ENCODE data around the gene RNF44. TPM values are rescaled to one million over a fixed set of nuclear protein-coding genes. Genes with fewer than 3 reads are reported as not detected.

RNF44 gene
- total RNA-seq, 2 experiments from 2014 or later = 61.2 to 164 TPM

DNA sequence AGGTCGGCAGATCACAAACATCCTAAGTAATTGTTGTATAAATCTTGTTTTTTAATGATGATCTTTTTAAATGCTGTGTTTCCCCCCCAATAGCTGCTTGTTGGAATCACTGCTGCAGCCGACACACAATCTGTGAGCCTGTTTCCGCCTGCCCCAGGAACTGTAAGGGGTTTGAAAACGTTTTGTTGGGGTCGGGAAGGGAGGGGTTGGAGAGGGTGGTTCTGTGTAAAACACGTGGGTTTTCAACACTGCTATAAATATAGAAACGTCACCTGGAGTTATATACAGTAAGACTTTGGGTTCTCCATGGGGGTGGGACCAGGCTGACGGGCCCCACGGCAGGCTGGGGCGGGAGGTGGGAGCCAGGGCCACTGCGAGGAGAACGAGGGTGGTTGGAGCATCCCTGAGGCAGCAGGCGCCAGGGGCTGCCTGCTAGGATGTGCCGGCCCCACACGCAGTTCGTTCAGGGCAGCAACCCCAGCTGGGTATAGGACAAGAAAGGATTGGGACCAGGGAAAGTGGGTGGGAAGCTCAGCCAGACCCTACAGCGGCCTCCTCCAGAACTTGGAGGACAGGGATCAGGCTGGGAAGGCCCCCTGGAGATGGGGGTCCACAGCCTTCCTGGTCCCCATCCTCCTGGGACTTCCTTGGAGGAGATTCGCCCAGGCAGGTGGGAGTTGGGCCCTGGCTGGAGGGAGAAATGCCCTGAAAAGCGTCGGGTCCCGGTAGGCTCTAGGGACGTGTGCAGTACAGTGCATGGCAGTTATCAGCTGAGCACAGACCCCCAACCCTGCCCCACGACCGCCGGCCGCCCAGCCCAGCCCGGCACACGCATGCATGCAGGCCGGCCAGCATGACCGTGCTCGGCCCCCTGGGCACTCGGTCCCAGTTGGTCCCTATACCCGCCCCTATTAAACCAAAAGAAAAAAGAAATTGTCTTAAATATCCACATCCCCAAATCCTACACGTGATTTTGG lies 9.7 kb downstream of the RNF44 start:
- peak; percentile 68 for DNase-seq (ENCODE audit: low spot score)
- peaks cover 18% of the 10 kb centered on the region; the same call in 1 of the 2 replicates for H3K79me2 ChIP-seq (ENCODE audit: insufficient read depth, low read depth, low read length)
- no peaks in the 10 kb centered on the region for H3K9me3 ChIP-seq (ENCODE audit: low read length)
- H3K9me2 ChIP-seq (ENCODE audit: insufficient read depth, low read length) = no peaks in the 10 kb centered on the region
- no TSS peak for BruUV-seq (replicated peaks)
- peaks cover 63% of the 10 kb centered on the region for H3K36me3 ChIP-seq (ENCODE audit: insufficient read depth, low read length)
- no peak overlapping the region for H2AFZ ChIP-seq (ENCODE audit: low read length)
- H3K4me1 ChIP-seq (ENCODE audit: insufficient read depth, low read length, poor library complexity, severe bottlenecking) = peaks cover 77% of the 10 kb centered on the region
- intact Hi-C loops (cut with micrococcal nuclease; ENCODE audit: unreplicated experiment) = loop anchor here (2.0 kb wide), 1 partner anchor 79 kb away; the partner anchor contains the start of gene FAF2
- CTCF ChIA-PET (ENCODE audit: unreplicated experiment) = interaction anchor here (0.9 kb wide), 1 partner anchor 79 kb away, joined by 6 read pairs; the partner anchor contains the start of gene FAF2
- POLR2A ChIA-PET = interaction anchor here (1.2 to 2.6 kb wide), 2 partner anchors 10 to 99 kb away, joined by 3 to 24 read pairs; partner anchors contain the start of gene RNF44
- TF ChIP-seq EZH2phosphoT487 (IDR thresholded peaks at IDR 0.05; ENCODE audit: borderline replicate concordance, low read depth, low read length) (no peak), CTCF (conservative IDR thresholded peaks at IDR 0.05; ENCODE audit: low read length) (no peak)
- peak overlapping the region; percentile 99 for H3K27ac ChIP-seq (ENCODE audit: low read depth, low read length, poor library complexity, severe bottlenecking)
- H4K20me1 ChIP-seq (ENCODE audit: insufficient read depth, low read length) = no peaks in the 10 kb centered on the region
- H3K4me2 ChIP-seq (ENCODE audit: low read length) = peak overlapping the region; percentile 96
- H3K4me3 ChIP-seq (ENCODE audit: low read depth, low read length, poor library complexity, severe bottlenecking) = peak overlapping the region; percentile 65

DNA sequence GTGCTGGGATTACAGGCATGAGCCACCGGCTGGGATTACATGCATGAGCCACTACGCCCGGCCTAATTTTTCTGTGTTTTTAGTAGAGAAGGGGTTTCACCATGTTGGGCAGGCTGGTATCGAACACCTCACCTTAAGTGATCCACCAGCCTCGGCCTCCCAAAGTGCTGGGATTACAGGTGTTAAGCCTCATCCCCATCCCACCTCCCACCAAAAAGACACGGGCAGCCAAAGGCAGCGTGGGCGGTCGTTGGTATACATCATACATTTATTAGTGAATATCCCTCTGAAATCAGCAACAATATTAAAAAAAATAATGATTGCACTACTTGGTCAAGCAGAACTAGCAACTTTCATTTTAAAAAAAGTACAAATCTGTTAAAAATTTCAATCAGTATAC lies 10.7 kb downstream of the RNF44 start:
- ChIA-PET POLR2A (interaction anchor here (2.6 kb wide), 1 partner anchor 11 kb away, joined by 24 read pairs; the partner anchor contains the start of gene RNF44), CTCF (ENCODE audit: unreplicated experiment) (no interaction called here)
- Histone ChIP-seq H3K4me3 (ENCODE audit: low read depth, low read length, poor library complexity, severe bottlenecking) (no peak overlapping the region), H3K27ac (ENCODE audit: low read depth, low read length, poor library complexity, severe bottlenecking) (peak overlapping the region; percentile 99), H3K4me2 (ENCODE audit: low read length) (no peak overlapping the region), H3K9me3 (ENCODE audit: low read length) (no peaks in the 10 kb centered on the region), H3K4me1 (ENCODE audit: insufficient read depth, low read length, poor library complexity, severe bottlenecking) (peaks cover 77% of the 10 kb centered on the region), H3K9me2 (ENCODE audit: insufficient read depth, low read length) (no peaks in the 10 kb centered on the region), H3K36me3 (ENCODE audit: insufficient read depth, low read length) (peaks cover 52% of the 10 kb centered on the region), H2AFZ (ENCODE audit: low read length) (no peak overlapping the region), H3K79me2 (ENCODE audit: insufficient read depth, low read depth, low read length) (peaks cover 8% of the 10 kb centered on the region; the same call in 1 of the 2 replicates), H4K20me1 (ENCODE audit: insufficient read depth, low read length) (no peaks in the 10 kb centered on the region)
- BruUV-seq (replicated peaks) = no TSS peak
- DNase-seq (ENCODE audit: low spot score) = no peak
- intact Hi-C loops (cut with micrococcal nuclease; ENCODE audit: unreplicated experiment) = no loop called here
- TF ChIP-seq EZH2phosphoT487 (IDR thresholded peaks at IDR 0.05; ENCODE audit: borderline replicate concordance, low read depth, low read length) = no peak
- TF ChIP-seq CTCF (conservative IDR thresholded peaks at IDR 0.05; ENCODE audit: low read length) = no peak
